AG08395 (cell line): Measurements from ENCODE around the gene BIVM.

Source experiments
- DNase-seq: peaks from one replicate; pipeline ENCODE4 v3.0.0; 2012; ENCODE audit warnings: mixed read lengths, low spot score

Gene BIVM

GRCh38 chr13:102845289-102845629 lies 46.3 kb downstream of the BIVM start:
- no peak for DNase-seq

- peak; percentile 87 for DNase-seq
These were observed 46.8 kb downstream of the BIVM start, which contains the start of gene ERCC5 for GRCh38 chr13:102845630-102846260. Gene ERCC5, plus strand, starts transcription at chr13:102846032. Its CDS starts 235 bp downstream, at chr13:102846267.

- DNase-seq = peak; percentile 27
These were observed 47.5 kb downstream of the BIVM start for GRCh38 chr13:102846261-102847015.

GRCh38 chr13:102847272-102848234 lies 48.6 kb downstream of the BIVM start:
- DNase-seq = peak; percentile 19

GRCh38 chr13:102848956-102849355 lies 50.0 kb downstream of the BIVM start:
- no peak for DNase-seq

- DNase-seq = no peak
These were observed 53.6 kb downstream of the BIVM start for GRCh38 chr13:102852556-102852955.

- DNase-seq = no peak
These were observed 55.8 kb downstream of the BIVM start for GRCh38 chr13:102854675-102855074.

GRCh38 chr13:102856557-102856956 lies 57.6 kb downstream of the BIVM start:
- DNase-seq = peak; percentile 29

GRCh38 chr13:102862624-102863210 lies 63.8 kb downstream of the BIVM start:
- DNase-seq = no peak

GRCh38 chr13:102863590-102863989 lies 64.7 kb downstream of the BIVM start:
- no peak for DNase-seq

GRCh38 chr13:102868366-102868936 lies 69.5 kb downstream of the BIVM start:
- DNase-seq = peak; percentile 19

GRCh38 chr13:102869948-102870676 lies 71.2 kb downstream of the BIVM start:
- no peak for DNase-seq

GRCh38 chr13:102870677-102871415 lies 71.9 kb downstream of the BIVM start:
- peak; percentile 72 for DNase-seq

GRCh38 chr13:102872131-102872530 lies 73.2 kb downstream of the BIVM start:
- DNase-seq = no peak

GRCh38 chr13:102872531-102872930 lies 73.6 kb downstream of the BIVM start:
- DNase-seq = no peak

GRCh38 chr13:102873653-102874052 lies 74.7 kb downstream of the BIVM start:
- no peak for DNase-seq

- no peak for DNase-seq
These were observed 76.3 kb downstream of the BIVM start for GRCh38 chr13:102875256-102875655.

GRCh38 chr13:102877303-102877702 lies 78.4 kb downstream of the BIVM start:
- no peak for DNase-seq

- DNase-seq = peak; percentile 29
These were observed 79.6 kb downstream of the BIVM start for GRCh38 chr13:102878481-102878880.

- DNase-seq = no peak
These were observed 81.0 kb downstream of the BIVM start for GRCh38 chr13:102879793-102880499.
